Sciatic nerve (tissue), 2 donors: ENCODE data around the gene PRKCH. TPM values are rescaled to one million over a fixed set of nuclear protein-coding genes. Genes with fewer than 3 reads are reported as not detected.
"Not testable (repeated sequence)": the region's sequence is repeated elsewhere in the genome, so short reads cannot be mapped to it uniquely, and the experiment has no call there.

Experiments used
- ATAC-seq: fragments of 200-7000 bp; cut with Tn5 transposase; one replicate; pipeline ENCODE4 v1.9.1; 2020; ENCODE audit warnings: mild to moderate bottlenecking, moderate library complexity
- DNase-seq: peaks from one replicate; pipeline ENCODE4 v3.0.0-alpha.2; 2020; ENCODE audit warnings: low spot score
- intact Hi-C: fragments of 100-400 bp; cut with DNase I; formaldehyde crosslinking; loops from one replicate; pipeline ENCODE4 v1.14.2; 2022
- total RNA-seq: library from RNA; stranded (reverse); fragmentation: NEBNext Ultra II Directional; extraction: Animal tissue kit (Norgen Biotek cat#: 25700); gene quantifications from one replicate; pipeline ENCODE4 v1.2.1, GENCODE V29; 2021
- donor health status: DM: no; HTN: no; CAD: no.
- donor health status: DM: no; HTN: no; CAD: no.

The PRKCH gene
- total RNA-seq, 1 donor from 2014 or later, result 52.9 TPM

GRCh38 chr14:61460063-61460462 is 138.7 kb downstream of the PRKCH start:
- DNase-seq, result no peak
- no peak for ATAC-seq
- intact Hi-C loops, result loop anchor here (10.0 kb wide), 1 partner anchor 265 kb away; no protein-coding TSS in a partner anchor

- ATAC-seq (peak; percentile 29), DNase-seq (no peak)
- intact Hi-C loops, result loop anchor here (10.0 kb wide), 1 partner anchor 264 kb away; no protein-coding TSS in a partner anchor
Observed at GRCh38 chr14:61460718-61461611, 139.6 kb downstream of the PRKCH start.

- intact Hi-C loops, result loop anchor here (10.0 kb wide), 1 partner anchor 263 kb away; no protein-coding TSS in a partner anchor
- ATAC-seq (peak; percentile 73), DNase-seq (no peak)
Observed at GRCh38 chr14:61461808-61462275, 140.5 kb downstream of the PRKCH start.

GRCh38 chr14:61462566-61463193 is 141.3 kb downstream of the PRKCH start:
- intact Hi-C loops, result loop anchor here (10.0 kb wide), 1 partner anchor 262 kb away; no protein-coding TSS in a partner anchor
- DNase-seq, result no peak
- no peak for ATAC-seq

GRCh38 chr14:61463664-61464285 is 142.4 kb downstream of the PRKCH start:
- intact Hi-C loops, result loop anchor here (10.0 kb wide), 1 partner anchor 261 kb away; no protein-coding TSS in a partner anchor
- ATAC-seq, result no peak
- DNase-seq, result no peak

- intact Hi-C loops, result loop anchor here (10.0 kb wide), 1 partner anchor 260 kb away; no protein-coding TSS in a partner anchor
- DNase-seq, ATAC-seq: not testable (repeated sequence)
Observed at GRCh38 chr14:61464539-61465320, 143.4 kb downstream of the PRKCH start.

GRCh38 chr14:61466249-61466904 is 145.0 kb downstream of the PRKCH start:
- no peak for ATAC-seq
- intact Hi-C loops, result loop anchor here (10.0 kb wide), 1 partner anchor 258 kb away; no protein-coding TSS in a partner anchor

GRCh38 chr14:61466905-61467280 is 145.5 kb downstream of the PRKCH start:
- DNase-seq (no peak), ATAC-seq (no peak)
- intact Hi-C loops, result loop anchor here (10.0 kb wide), 1 partner anchor 258 kb away; no protein-coding TSS in a partner anchor

More at GRCh38 chr14:61466249-61466904, 145.0 kb downstream of the PRKCH start:
- DNase-seq, result no peak

GRCh38 chr14:61467296-61467695 is 145.9 kb downstream of the PRKCH start:
- ATAC-seq (no peak), DNase-seq (no peak)
- intact Hi-C loops, result loop anchor here (10.0 kb wide), 1 partner anchor 258 kb away; no protein-coding TSS in a partner anchor

- ATAC-seq (no peak), DNase-seq (no peak)
- intact Hi-C loops, result loop anchor here (10.0 kb wide), 1 partner anchor 257 kb away; no protein-coding TSS in a partner anchor
Observed at GRCh38 chr14:61468063-61468825, 146.9 kb downstream of the PRKCH start.

GRCh38 chr14:61469781-61470180 is 148.4 kb downstream of the PRKCH start:
- intact Hi-C loops, result loop anchor here (10.0 kb wide), 1 partner anchor 255 kb away; no protein-coding TSS in a partner anchor
- DNase-seq, result no peak
- no peak for ATAC-seq

GRCh38 chr14:61470261-61470960 is 149.0 kb downstream of the PRKCH start:
- ATAC-seq (peak; percentile 19), DNase-seq (no peak)
- intact Hi-C loops, result no loop called here

- ATAC-seq, result peak; percentile 12
- DNase-seq, result no peak
- intact Hi-C loops, result no loop called here
Observed at GRCh38 chr14:61470961-61471293, 149.5 kb downstream of the PRKCH start.

GRCh38 chr14:61471297-61472005 is 150.1 kb downstream of the PRKCH start:
- intact Hi-C loops, result no loop called here
- DNase-seq (no peak), ATAC-seq (no peak)

- intact Hi-C loops, result no loop called here
- DNase-seq (no peak), ATAC-seq (no peak)
Observed at GRCh38 chr14:61472011-61472672, 150.8 kb downstream of the PRKCH start.
